Measurements from ENCODE around the gene WWOX. TPM values are rescaled to one million over a fixed set of nuclear protein-coding genes. Genes with fewer than 3 reads are reported as not detected.

Gene WWOX
- polyA plus RNA-seq, 1 donor from 2014 or later, result 25.6 TPM

- Histone ChIP-seq H3K9me3 (ENCODE audit: low read length) (no peaks in the 10 kb centered on the region), H3K4me2 (ENCODE audit: low read length) (no peak overlapping the region), H3F3A (ENCODE audit: insufficient read depth, low read length, poor library complexity, severe bottlenecking) (no peaks in the 10 kb centered on the region), H3K27me3 (ENCODE audit: insufficient read depth, low read depth, low read length) (no peaks in the 10 kb centered on the region), H4K20me1 (ENCODE audit: insufficient read depth) (no peaks in the 10 kb centered on the region), H3K79me2 (replicated peaks; ENCODE audit: insufficient read depth, low read length) (no peaks in the 10 kb centered on the region), H3K4me3 (ENCODE audit: low read length) (no peak overlapping the region), H3K9ac (ENCODE audit: low read length) (no peak overlapping the region), H3K36me3 (ENCODE audit: insufficient read depth, low read length) (no peaks in the 10 kb centered on the region), H2AFZ (ENCODE audit: low read depth, low read length) (no peak overlapping the region), H3K27ac (ENCODE audit: low read length) (no peak overlapping the region), H3K9me2 (ENCODE audit: insufficient read depth, low read length) (no peaks in the 10 kb centered on the region)
- TF ChIP-seq TAF1 (IDR thresholded peaks at IDR 0.05; ENCODE audit: low read depth) (no peak), REST (IDR thresholded peaks at IDR 0.05; ENCODE audit: borderline replicate concordance) (no peak), RAD21 (conservative IDR thresholded peaks at IDR 0.05) (no peak), EZH2 (IDR thresholded peaks at IDR 0.05; ENCODE audit: borderline replicate concordance, insufficient read depth, low read length, poor library complexity, severe bottlenecking) (no peak), POLR2AphosphoS5 (IDR thresholded peaks at IDR 0.05) (no peak), SMC3 (conservative IDR thresholded peaks at IDR 0.05; ENCODE audit: poor library complexity) (no peak), EP300 (conservative IDR thresholded peaks at IDR 0.05; ENCODE audit: poor library complexity, severe bottlenecking) (no peak), CTCF (IDR thresholded peaks at IDR 0.05; ENCODE audit: poor library complexity, severe bottlenecking) (no peak), MXI1 (conservative IDR thresholded peaks at IDR 0.05; ENCODE audit: poor library complexity, severe bottlenecking) (no peak)
These were observed 582.3 kb downstream of the WWOX start for GRCh38 chr16:78681743-78682142.

- H2AFZ ChIP-seq (ENCODE audit: low read depth, low read length), result no peak overlapping the region
- H3F3A ChIP-seq (ENCODE audit: insufficient read depth, low read length, poor library complexity, severe bottlenecking), result no peaks in the 10 kb centered on the region
- no peak overlapping the region for H3K27ac ChIP-seq (ENCODE audit: low read length)
- TF ChIP-seq EP300 (conservative IDR thresholded peaks at IDR 0.05; ENCODE audit: poor library complexity, severe bottlenecking) (no peak), RAD21 (conservative IDR thresholded peaks at IDR 0.05) (no peak), REST (IDR thresholded peaks at IDR 0.05; ENCODE audit: borderline replicate concordance) (no peak), EZH2 (IDR thresholded peaks at IDR 0.05; ENCODE audit: borderline replicate concordance, insufficient read depth, low read length, poor library complexity, severe bottlenecking) (no peak), CTCF (IDR thresholded peaks at IDR 0.05; ENCODE audit: poor library complexity, severe bottlenecking) (no peak), TAF1 (IDR thresholded peaks at IDR 0.05; ENCODE audit: low read depth) (no peak), POLR2AphosphoS5 (IDR thresholded peaks at IDR 0.05) (no peak), MXI1 (conservative IDR thresholded peaks at IDR 0.05; ENCODE audit: poor library complexity, severe bottlenecking) (no peak), SMC3 (conservative IDR thresholded peaks at IDR 0.05; ENCODE audit: poor library complexity) (no peak)
- no peak overlapping the region for H3K4me2 ChIP-seq (ENCODE audit: low read length)
- no peaks in the 10 kb centered on the region for H3K27me3 ChIP-seq (ENCODE audit: insufficient read depth, low read depth, low read length)
- no peak overlapping the region for H3K4me3 ChIP-seq (ENCODE audit: low read length)
- no peaks in the 10 kb centered on the region for H3K9me2 ChIP-seq (ENCODE audit: insufficient read depth, low read length)
- H3K9me3 ChIP-seq (ENCODE audit: low read length), result no peaks in the 10 kb centered on the region
- H3K9ac ChIP-seq (ENCODE audit: low read length), result no peak overlapping the region
- H3K36me3 ChIP-seq (ENCODE audit: insufficient read depth, low read length), result no peaks in the 10 kb centered on the region
- H3K79me2 ChIP-seq (replicated peaks; ENCODE audit: insufficient read depth, low read length), result no peaks in the 10 kb centered on the region
- no peaks in the 10 kb centered on the region for H4K20me1 ChIP-seq (ENCODE audit: insufficient read depth)
These were observed 584.7 kb downstream of the WWOX start for GRCh38 chr16:78684030-78684611.

Data from neural cell (in vitro differentiated cells).